Heart right ventricle (tissue), 16 donors: Measurements from ENCODE around the gene RALGAPA2. TPM values are rescaled to one million over a fixed set of nuclear protein-coding genes. Genes with fewer than 3 reads are reported as not detected.
A peak's percentile ranks its signal among the peaks of the same experiment; 100 is the strongest.

Experiments used
- ATAC-seq, 8 donors: fragments of 200-7000 bp; cut with Tn5 transposase; one replicate each; pipeline ENCODE4 v1.9.1; 2020; ENCODE audit warnings: mild to moderate bottlenecking in 8 of 8, moderate library complexity in 8 of 8, moderate number of reproducible peaks in 1 of 8
- DNase-seq, 2 donors: peaks; one replicate each; pipeline ENCODE4 v3.0.0-alpha.2; 2020
- H3K27ac ChIP-seq, 10 donors: fragments of 200-600 bp; sonication (generic) in 2 of 10; one replicate each; pipeline versions ENCODE4 v1.5.0 to v1.8.0; 2020 to 2022; ENCODE audit warnings: mild to moderate bottlenecking in 3 of 10
- H3K27me3 ChIP-seq, 7 donors: fragments of 200-600 bp; one replicate each; pipeline ENCODE4 v1.8.0; 2021 to 2022; ENCODE audit warnings: mild to moderate bottlenecking in 2 of 7
- H3K36me3 ChIP-seq, 9 donors: fragments of 200-600 bp; sonication (generic) in 1 of 9; one replicate each; pipeline versions ENCODE4 v1.5.0 to v1.8.0; 2020 to 2022; ENCODE audit warnings: mild to moderate bottlenecking in 2 of 9
- H3K4me1 ChIP-seq, 9 donors: fragments of 200-600 bp; sonication (generic) in 1 of 9; one replicate each; pipeline versions ENCODE4 v1.5.0 to v1.8.0; 2020 to 2022; ENCODE audit warnings: mild to moderate bottlenecking in 4 of 9
- H3K4me3 ChIP-seq, 10 donors: fragments of 200-600 bp; sonication (generic) in 2 of 10; one replicate each; pipeline versions ENCODE4 v1.5.0 to v1.8.0; 2020 to 2022; ENCODE audit warnings: mild to moderate bottlenecking in 7 of 10, moderate library complexity in 2 of 10
- H3K9me3 ChIP-seq, 11 donors: fragments of 200-600 bp in 10 of 11; sonication (generic) in 2 of 11; one replicate each; pipeline versions ENCODE4 v1.5.0 to v1.8.0; 2013 to 2022; ENCODE audit warnings: mild to moderate bottlenecking in 2 of 11, control low read depth in 1 of 11, moderate library complexity in 1 of 11
- WGBS, 2 donors: extraction: QIAGEN DNeasy Blood & Tissue Kit; methylation state at CpG; one replicate each; pipeline ENCODE4 v1.1.7; 2013; ENCODE audit warnings: inconsistent platforms in 1 of 2; 5-methylcytosine and 5-hydroxymethylcytosine counted together
- intact Hi-C, 10 donors: fragments of 100-400 bp; cut with DNase I; formaldehyde crosslinking; loops; one replicate each; pipeline versions ENCODE4 v1.11.1 to v1.14.2; 2022
- polyA plus RNA-seq, 2 donors: library from polyadenylated mRNA; stranded (reverse); fragments of 200-250 nt; gene quantifications; one replicate each; pipeline ENCODE4 v1.2.3, GENCODE V29; 2013
- total RNA-seq, 10 donors: library from RNA; stranded (reverse); fragmentation: NEBNext Ultra II Directional in 3 of 10; extraction: Animal tissue kit (Norgen Biotek cat#: 25700) in 3 of 10; gene quantifications; one replicate each; pipeline versions ENCODE4 v1.2.1 to v1.2.4, GENCODE V29; 2021 to 2023
- TF ChIP-seq, protein P1 (sequence below), 9 donors: fragments of 200-600 bp; sonication (generic) in 2 of 9; IDR thresholded peaks; one replicate each; pipeline versions ENCODE4 v1.5.0 to v1.8.0; 2021 to 2022; ENCODE audit warnings: antibody characterized with exemption in 9 of 9, mild to moderate bottlenecking in 5 of 9, moderate library complexity in 1 of 9
- donor health status: Arrhythmogenic right ventricular cardiomyopathy.
- donor health status: ischemic (EF 13 %, LVEDD 7.1; RV severe dilation, severe dysfunction).
- donor health status: healthy with polysubstance abuse.
- donor health status: DM: no; HTN: yes; CAD: no.
- donor health status: DM: no; HTN: no; CAD: no.
- donor health status: ischemic (EF 25% LVEDD 6.9; RV normal size, moderate dysfunction).
- donor health status: ischemic (EF 25% LVEDD 5.7; RV mildly dilated, moderate dysfunction).
- donor health status: healthy.
- donor health status: DM: yes; HTN: yes; CAD: no.
- donor health status: Ischemic cardiomyopathy.
- donor health status: ischemic (EF 35%, LVEDD 5.7; RV mildly dilated, moderate dysfunction).
- donor health status: nonischemic (EF 11% LVEDD 7.7; RV severe dilation, severe dysfunction).
- donor health status: DM: yes; HTN: yes; CAD: no.
- donor health status: PGD.
- donor health status: ischemic (EF 29% LVEDD 5.4; RV normal size, mild dysfunction).
- donor health status: nonischemic (EF 23%, LVEDD 6.1; RV moderate dilation, normal function).

The RALGAPA2 gene
- total and polyA plus RNA-seq, 12 donors = 4.1 to 26.8 (median 18.2) TPM

DNA sequence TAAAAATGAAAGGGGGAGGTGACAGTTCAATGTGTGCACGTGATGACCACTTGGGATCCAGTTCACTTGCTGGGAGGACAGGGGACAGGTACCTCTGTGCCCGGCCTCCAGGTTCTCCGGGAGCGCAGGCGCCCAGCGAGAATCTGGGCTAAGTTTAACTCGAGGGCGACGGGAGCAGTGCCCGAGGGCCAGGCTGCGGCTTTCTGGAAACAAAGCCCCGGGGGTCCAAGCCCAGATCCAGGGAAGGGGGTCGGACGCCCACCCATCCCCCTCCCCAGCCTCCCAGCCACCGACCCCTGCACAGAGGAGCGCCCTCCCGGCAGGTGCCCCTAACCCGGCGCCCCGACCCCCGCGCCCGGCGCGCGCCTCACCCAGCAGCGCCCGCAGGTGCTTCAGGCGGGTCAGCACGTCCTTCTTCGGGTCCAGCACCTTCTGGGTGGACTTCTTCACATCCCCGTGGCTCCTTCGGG is 405 bp downstream of the RALGAPA2 start:
- Histone ChIP-seq H3K9me3 (no peaks in the 10 kb centered on the region), H3K27ac (peak overlapping the region; percentile 88 to 97 (median 93)), H3K4me1 (peaks cover 0 to 45% (median 23%) of the 10 kb centered on the region in 9 donors), H3K36me3 (no peaks in the 10 kb centered on the region), H3K4me3 (peak overlapping the region; percentile 62 to 97 (median 88)), H3K27me3 (no peaks in the 10 kb centered on the region)
- TF ChIP-seq, protein P1, sequence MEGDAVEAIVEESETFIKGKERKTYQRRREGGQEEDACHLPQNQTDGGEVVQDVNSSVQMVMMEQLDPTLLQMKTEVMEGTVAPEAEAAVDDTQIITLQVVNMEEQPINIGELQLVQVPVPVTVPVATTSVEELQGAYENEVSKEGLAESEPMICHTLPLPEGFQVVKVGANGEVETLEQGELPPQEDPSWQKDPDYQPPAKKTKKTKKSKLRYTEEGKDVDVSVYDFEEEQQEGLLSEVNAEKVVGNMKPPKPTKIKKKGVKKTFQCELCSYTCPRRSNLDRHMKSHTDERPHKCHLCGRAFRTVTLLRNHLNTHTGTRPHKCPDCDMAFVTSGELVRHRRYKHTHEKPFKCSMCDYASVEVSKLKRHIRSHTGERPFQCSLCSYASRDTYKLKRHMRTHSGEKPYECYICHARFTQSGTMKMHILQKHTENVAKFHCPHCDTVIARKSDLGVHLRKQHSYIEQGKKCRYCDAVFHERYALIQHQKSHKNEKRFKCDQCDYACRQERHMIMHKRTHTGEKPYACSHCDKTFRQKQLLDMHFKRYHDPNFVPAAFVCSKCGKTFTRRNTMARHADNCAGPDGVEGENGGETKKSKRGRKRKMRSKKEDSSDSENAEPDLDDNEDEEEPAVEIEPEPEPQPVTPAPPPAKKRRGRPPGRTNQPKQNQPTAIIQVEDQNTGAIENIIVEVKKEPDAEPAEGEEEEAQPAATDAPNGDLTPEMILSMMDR (IDR thresholded peaks at IDR 0.05) = no peak
- WGBS, 2 donors = 1 to 2% methylated on average over 32 to 33 of the region's 33 CpGs
- DNase-seq (peak in 1 of 2 donors; percentile 29), ATAC-seq (peak in 3 of 8 donors; percentile 1 to 11 (median 1))
- intact Hi-C loops = loop anchor here in 2 of 10 donors (5.0 to 10.0 kb wide), 3 partner anchors 45 to 113 kb away; no protein-coding TSS in a partner anchor

DNA sequence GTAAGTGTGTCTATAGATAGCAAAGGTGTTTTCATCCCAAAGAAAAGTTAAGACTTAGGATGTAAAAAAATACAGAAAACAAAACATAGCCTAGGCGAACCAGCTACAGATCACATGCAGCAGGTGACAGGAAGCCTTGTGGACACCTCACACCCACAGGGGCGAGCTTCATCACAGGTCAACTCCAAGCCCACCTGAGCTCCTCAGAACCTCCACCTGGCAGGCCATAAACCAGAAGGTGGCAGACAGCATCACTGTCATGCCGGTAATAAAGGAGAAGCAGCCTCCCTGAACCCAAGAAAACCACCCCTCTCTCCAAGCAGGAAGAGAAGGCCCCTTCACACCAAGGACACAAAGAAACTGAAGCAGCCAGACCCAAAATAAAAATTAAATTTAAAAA is 1.0 kb downstream of the RALGAPA2 start:
- H3K27ac ChIP-seq = peak overlapping the region in 9 of 10 donors; percentile 89 to 97 (median 93)
- 38 to 57% methylated on average over 3 of the region's 3 CpGs for WGBS, 2 donors
- intact Hi-C loops = loop anchor here in 2 of 10 donors (5.0 to 10.0 kb wide), 3 partner anchors 44 to 113 kb away; no protein-coding TSS in a partner anchor

DNA sequence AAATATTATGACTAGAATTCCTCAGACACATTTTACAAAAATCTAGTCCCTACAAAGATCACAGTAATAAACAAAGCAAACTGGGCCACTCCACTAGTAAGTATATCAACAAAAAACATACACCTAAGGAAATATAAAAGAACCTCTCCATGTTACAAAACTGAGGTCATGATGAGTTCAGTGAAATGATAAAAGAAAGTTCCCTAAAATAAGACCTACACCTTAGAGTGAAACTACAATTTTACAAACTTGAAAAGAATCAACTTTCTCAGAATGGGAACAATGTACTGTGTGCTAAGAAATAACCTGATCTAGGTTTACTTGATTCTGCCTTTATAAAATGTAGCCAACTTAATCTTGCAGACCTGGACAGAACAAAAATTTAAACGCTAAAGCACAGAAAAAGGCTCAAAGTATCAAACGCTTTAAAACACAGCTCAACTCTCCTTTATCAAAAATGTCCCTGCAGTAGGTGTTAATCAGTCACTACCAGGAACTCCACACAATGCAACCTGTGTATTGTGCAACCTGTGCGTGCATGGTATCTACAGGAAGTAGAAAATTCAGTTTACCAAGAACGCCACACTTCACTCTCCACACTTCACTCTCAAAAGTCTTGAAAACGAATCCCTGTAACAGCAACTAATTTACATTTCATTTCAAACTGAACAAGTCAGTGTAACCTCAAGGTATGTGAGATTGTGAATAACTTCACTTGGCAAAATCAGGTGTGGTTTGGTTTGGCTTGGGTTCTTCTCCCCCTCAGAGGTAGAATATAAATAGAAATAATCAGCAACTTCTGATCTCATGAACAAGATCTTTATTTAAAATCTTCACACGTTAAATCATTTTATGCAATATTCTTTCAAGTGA is 1.8 kb downstream of the RALGAPA2 start:
- no peak for DNase-seq
- no peak for ATAC-seq
- 52 to 57% methylated on average over 6 of the region's 6 CpGs for WGBS, 2 donors
- H3K27me3 ChIP-seq = no peaks in the 10 kb centered on the region
- peak overlapping the region in 8 of 10 donors; percentile 60 to 97 (median 93) for H3K27ac ChIP-seq
- peak overlapping the region in 8 of 10 donors; percentile 76 to 97 (median 88) for H3K4me3 ChIP-seq
- intact Hi-C loops = loop anchor here in 2 of 10 donors (5.0 to 10.0 kb wide), 3 partner anchors 43 to 114 kb away; no protein-coding TSS in a partner anchor
- peaks cover 0 to 55% (median 29%) of the 10 kb centered on the region in 9 donors for H3K4me1 ChIP-seq
- H3K36me3 ChIP-seq = no peaks in the 10 kb centered on the region
- TF ChIP-seq, protein P1 (IDR thresholded peaks at IDR 0.05) = no peak
- no peaks in the 10 kb centered on the region for H3K9me3 ChIP-seq

More for the DNA sequence above, 1.0 kb downstream of the RALGAPA2 start:
- H3K4me1 ChIP-seq = peaks cover 0 to 51% (median 26%) of the 10 kb centered on the region in 9 donors
- peak overlapping the region; percentile 62 to 97 (median 88) for H3K4me3 ChIP-seq
- no peaks in the 10 kb centered on the region for H3K36me3 ChIP-seq
- no peak for ATAC-seq
- no peaks in the 10 kb centered on the region for H3K27me3 ChIP-seq
- no peak for DNase-seq
- TF ChIP-seq, protein P1 (IDR thresholded peaks at IDR 0.05) = no peak
- H3K9me3 ChIP-seq = no peaks in the 10 kb centered on the region

DNA sequence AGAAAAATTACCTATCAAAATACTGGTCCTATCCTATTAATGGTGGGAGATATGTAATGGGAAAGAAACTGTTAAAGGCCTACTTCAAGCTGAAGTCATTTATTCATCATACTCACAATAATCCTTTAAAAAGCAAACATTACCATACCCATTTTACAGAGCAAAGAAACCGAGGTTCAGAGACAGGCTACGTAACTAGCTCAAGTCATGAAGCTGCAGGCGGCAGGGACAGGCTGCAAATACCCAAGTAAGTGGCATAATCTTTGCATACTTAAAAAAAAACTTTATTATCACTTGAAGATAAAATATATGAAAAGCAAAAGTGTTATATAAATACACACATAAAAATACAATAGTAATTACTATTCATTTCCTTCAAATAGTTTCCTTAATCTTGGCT is 2.6 kb downstream of the RALGAPA2 start:
- Histone ChIP-seq H3K4me1 (peaks cover 0 to 55% (median 29%) of the 10 kb centered on the region in 9 donors), H3K9me3 (no peaks in the 10 kb centered on the region), H3K27ac (peak overlapping the region in 6 of 10 donors; percentile 18 to 97 (median 93)), H3K36me3 (no peaks in the 10 kb centered on the region), H3K27me3 (no peaks in the 10 kb centered on the region), H3K4me3 (peak overlapping the region in 4 of 10 donors; percentile 11 to 91 (median 84))
- 87 to 94% methylated on average over 3 of the region's 3 CpGs for WGBS, 2 donors
- DNase-seq (no peak), ATAC-seq (no peak)
- intact Hi-C loops = loop anchor here in 2 of 10 donors (5.0 to 10.0 kb wide), 3 partner anchors 43 to 115 kb away; no protein-coding TSS in a partner anchor
- TF ChIP-seq, protein P1 (IDR thresholded peaks at IDR 0.05) = no peak
